HepG2 (cell line): ENCODE results near the gene ZNF524. TPM values are rescaled to one million over a fixed set of nuclear protein-coding genes. Genes with fewer than 3 reads are reported as not detected.

Experiments used
- AKAP8 ChIP-seq: sonication (generic); formaldehyde crosslinking; IDR thresholded peaks from 2 replicates; pipeline ENCODE4 v1.5.1; 2020; ENCODE audit warnings: mild to moderate bottlenecking, missing genetic modification reagents
- BHLHE40 ChIP-seq: IDR thresholded peaks from 2 replicates; pipeline ENCODE4 v1.6.1; 2011; ENCODE audit warnings: low read length, improper control_type of control experiment
- GABPB1 ChIP-seq: IDR thresholded peaks from 2 replicates; pipeline ENCODE4 v1.6.1; 2016; ENCODE audit warnings: mild to moderate bottlenecking, missing genetic modification reagents, moderate library complexity, missing compliant biosample characterization
- GPN1 ChIP-seq: sonication (generic); formaldehyde crosslinking; IDR thresholded peaks from 2 replicates; pipeline ENCODE4 v1.5.1; 2020; ENCODE audit warnings: missing genetic modification reagents, borderline replicate concordance
- HDAC6 ChIP-seq: fragments of 200-600 bp; sonication (generic); IDR thresholded peaks from 2 replicates; pipeline ENCODE4 v1.7.0; 2017; ENCODE audit warnings: mild to moderate bottlenecking, antibody characterized with exemption, low read length, low read depth
- HNF4A ChIP-seq: sonication (generic); formaldehyde crosslinking; IDR thresholded peaks from 2 replicates; pipeline ENCODE4 v1.4.0; 2020; ENCODE audit warnings: missing genetic modification reagents
- KDM5B ChIP-seq: sonication (generic); formaldehyde crosslinking; IDR thresholded peaks from 2 replicates; pipeline ENCODE4 v1.4.0; 2020; ENCODE audit warnings: missing genetic modification reagents, mild to moderate bottlenecking, borderline replicate concordance
- MAFG ChIP-seq: sonication (generic); formaldehyde crosslinking; IDR thresholded peaks from 2 replicates; pipeline ENCODE4 v1.5.1; 2020; ENCODE audit warnings: mild to moderate bottlenecking, missing genetic modification reagents
- MZF1 ChIP-seq: sonication (generic); formaldehyde crosslinking; IDR thresholded peaks from 2 replicates; pipeline ENCODE4 v1.8.1; 2023; ENCODE audit warnings: mild to moderate bottlenecking, missing genetic modification reagents, borderline replicate concordance
- NFE2L1 ChIP-seq: sonication (generic); formaldehyde crosslinking; IDR thresholded peaks from 2 replicates; pipeline ENCODE4 v1.4.0; 2020; ENCODE audit warnings: missing genetic modification reagents, mild to moderate bottlenecking, borderline replicate concordance
- NFIB ChIP-seq: sonication (generic); formaldehyde crosslinking; IDR thresholded peaks from 2 replicates; pipeline ENCODE4 v1.9.0; 2021; ENCODE audit warnings: missing genetic modification reagents, mild to moderate bottlenecking, borderline replicate concordance
- STAT5B ChIP-seq: sonication (generic); formaldehyde crosslinking; IDR thresholded peaks from 2 replicates; pipeline ENCODE4 v1.4.0; 2020; ENCODE audit warnings: missing genetic modification reagents
- ZFP36L2 ChIP-seq: sonication (generic); formaldehyde crosslinking; IDR thresholded peaks from 2 replicates; pipeline ENCODE4 v1.4.0; 2020; ENCODE audit warnings: missing genetic modification reagents
- ZFX ChIP-seq: sonication (generic); formaldehyde crosslinking; IDR thresholded peaks from 2 replicates; pipeline ENCODE4 v1.4.0; 2020; ENCODE audit warnings: mild to moderate bottlenecking, low read depth, missing genetic modification reagents, moderate library complexity
- ZMYM4 ChIP-seq: sonication (generic); formaldehyde crosslinking; IDR thresholded peaks from 2 replicates; pipeline ENCODE4 v1.8.1; 2023; ENCODE audit warnings: mild to moderate bottlenecking, missing genetic modification reagents
- ZNF207 ChIP-seq: fragments of 450-650 bp; IDR thresholded peaks from 2 replicates; pipeline ENCODE4 v1.6.1; 2016; ENCODE audit warnings: antibody characterized with exemption, borderline replicate concordance
- ZNF225 ChIP-seq: sonication (generic); formaldehyde crosslinking; IDR thresholded peaks from 2 replicates; pipeline ENCODE4 v1.4.0; 2020; ENCODE audit warnings: mild to moderate bottlenecking, missing genetic modification reagents
- ZNF256 ChIP-seq: sonication (generic); formaldehyde crosslinking; conservative IDR thresholded peaks from 2 replicates; pipeline ENCODE4 v1.4.0; 2020; ENCODE audit warnings: missing genetic modification reagents
- ZNF296 ChIP-seq: sonication (generic); formaldehyde crosslinking; conservative IDR thresholded peaks from 2 replicates; pipeline ENCODE4 v1.5.0; 2020; ENCODE audit warnings: mild to moderate bottlenecking, missing genetic modification reagents
- ZNF484 ChIP-seq: sonication (generic); formaldehyde crosslinking; IDR thresholded peaks from 2 replicates; pipeline ENCODE4 v1.5.1; 2020; ENCODE audit warnings: mild to moderate bottlenecking, low read depth, missing genetic modification reagents, borderline replicate concordance
- ZNF549 ChIP-seq: sonication (generic); formaldehyde crosslinking; IDR thresholded peaks from 2 replicates; pipeline ENCODE4 v1.5.0; 2020; ENCODE audit warnings: missing genetic modification reagents
- ZNF703 ChIP-seq: sonication (generic); formaldehyde crosslinking; IDR thresholded peaks from 2 replicates; pipeline ENCODE4 v1.5.1; 2020; ENCODE audit warnings: missing genetic modification reagents, mild to moderate bottlenecking, moderate library complexity, borderline replicate concordance
- polyA plus RNA-seq, 8 experiments: library from polyadenylated mRNA; depleted of rRNA in 3 of 8; stranded (reverse) in 7 of 8; unstranded in 1 of 8; fragments of >200 nt; fragmentation: Illumina TruSeq in 4 of 8; extraction: Trizol in 4 of 8; gene quantifications; 2 replicates each; pipeline versions ENCODE4 v1.2.1 to v1.2.3, GENCODE V29; 2011 to 2016; ENCODE audit warnings: low read depth in 4 of 8, missing spikeins in 1 of 8, mixed read lengths in 1 of 8; ENCODE audit not compliant: insufficient read depth in 1 of 8
- total RNA-seq, 5 experiments: library from RNA; depleted of rRNA; stranded (reverse); fragments of >200 nt; fragmentation: Illumina TruSeq; extraction: Trizol; gene quantifications; 2 replicates each; pipeline ENCODE4 v1.2.3, GENCODE V29; 2016; ENCODE audit warnings: low read depth in 1 of 5
- TF ChIP-seq, protein P1 (sequence below): sonication (generic); formaldehyde crosslinking; IDR thresholded peaks from 2 replicates; pipeline ENCODE4 v1.5.0; 2020; ENCODE audit warnings: missing genetic modification reagents
- TF ChIP-seq, protein P2 (sequence below): sonication (generic); formaldehyde crosslinking; IDR thresholded peaks from 2 replicates; pipeline ENCODE4 v1.4.0; 2020; ENCODE audit warnings: missing genetic modification reagents; ENCODE audit errors: not compliant biosample characterization
- TF ChIP-seq, protein P3 (sequence below): sonication (generic); formaldehyde crosslinking; IDR thresholded peaks from 2 replicates; pipeline ENCODE4 v1.8.0; 2022; ENCODE audit warnings: mild to moderate bottlenecking, missing genetic modification reagents
- TF ChIP-seq, protein P4 (sequence below): sonication (generic); formaldehyde crosslinking; conservative IDR thresholded peaks from 2 replicates; pipeline ENCODE4 v1.4.0; 2020; ENCODE audit warnings: missing genetic modification reagents

Gene ZNF524
- total and polyA plus RNA-seq, 2 of the 13 experiments (the other 11 are each of a cell fraction or from before 2014, with no cell fraction given): 3.2 to 4.6 TPM

DNA sequence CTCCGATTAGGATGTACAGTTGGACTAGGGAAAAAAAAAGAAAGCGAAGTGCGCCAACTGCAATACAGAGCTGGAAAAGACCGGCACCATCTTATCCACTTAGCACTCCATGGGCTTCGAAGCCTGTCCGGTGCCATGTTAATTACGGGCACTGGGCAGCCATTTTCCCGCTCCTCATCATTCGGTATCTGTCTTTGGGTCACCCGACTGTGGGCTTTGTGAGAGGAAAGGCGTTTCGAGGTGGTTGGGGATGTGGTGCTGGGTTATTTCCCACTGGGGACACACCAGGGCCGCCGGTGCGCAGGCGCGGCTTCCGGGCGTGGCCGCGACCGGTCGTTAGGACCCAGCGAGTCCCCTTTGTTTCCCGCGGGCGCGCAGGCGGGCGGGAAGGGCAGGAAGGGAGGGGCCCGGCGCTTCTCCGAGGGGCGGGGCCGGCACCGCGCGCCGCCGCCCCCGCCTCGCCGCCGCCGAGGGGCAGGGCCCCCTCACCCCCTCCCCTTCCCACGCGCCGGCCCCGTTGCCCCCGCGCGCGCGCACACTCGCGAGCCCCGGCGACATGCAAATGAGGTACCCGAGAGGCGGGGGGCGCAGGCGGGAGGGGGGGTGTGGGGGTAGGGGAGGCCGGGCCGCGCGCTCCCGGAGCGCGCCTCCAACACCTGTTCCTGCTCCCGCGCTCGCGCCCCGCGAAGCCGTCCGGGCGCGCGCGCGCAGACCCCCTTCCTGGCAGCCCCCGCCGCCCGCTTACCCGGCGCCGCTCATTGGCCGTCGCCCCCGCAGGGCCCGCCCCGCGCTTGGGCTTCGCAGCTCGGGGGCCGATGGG, at the start of gene ZNF524 (continued):
- TF ChIP-seq, protein P1, sequence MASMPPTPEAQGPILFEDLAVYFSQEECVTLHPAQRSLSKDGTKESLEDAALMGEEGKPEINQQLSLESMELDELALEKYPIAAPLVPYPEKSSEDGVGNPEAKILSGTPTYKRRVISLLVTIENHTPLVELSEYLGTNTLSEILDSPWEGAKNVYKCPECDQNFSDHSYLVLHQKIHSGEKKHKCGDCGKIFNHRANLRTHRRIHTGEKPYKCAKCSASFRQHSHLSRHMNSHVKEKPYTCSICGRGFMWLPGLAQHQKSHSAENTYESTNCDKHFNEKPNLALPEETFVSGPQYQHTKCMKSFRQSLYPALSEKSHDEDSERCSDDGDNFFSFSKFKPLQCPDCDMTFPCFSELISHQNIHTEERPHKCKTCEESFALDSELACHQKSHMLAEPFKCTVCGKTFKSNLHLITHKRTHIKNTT (CRISPR knock-in tag): no peak
- TF ChIP-seq ZFP36L2 (CRISPR knock-in tag): no peak
- TF ChIP-seq GPN1 (CRISPR knock-in tag): no peak
- TF ChIP-seq AKAP8: no peak
- no peak for TF ChIP-seq MZF1 (CRISPR knock-in tag)
- TF ChIP-seq, protein P2, sequence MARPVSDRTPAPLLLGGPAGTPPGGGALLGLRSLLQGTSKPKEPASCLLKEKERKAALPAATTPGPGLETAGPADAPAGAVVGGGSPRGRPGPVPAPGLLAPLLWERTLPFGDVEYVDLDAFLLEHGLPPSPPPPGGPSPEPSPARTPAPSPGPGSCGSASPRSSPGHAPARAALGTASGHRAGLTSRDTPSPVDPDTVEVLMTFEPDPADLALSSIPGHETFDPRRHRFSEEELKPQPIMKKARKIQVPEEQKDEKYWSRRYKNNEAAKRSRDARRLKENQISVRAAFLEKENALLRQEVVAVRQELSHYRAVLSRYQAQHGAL: no peak
- no peak for TF ChIP-seq NFIB
- no peak for TF ChIP-seq BHLHE40
- no peak for TF ChIP-seq ZNF256
- no peak for TF ChIP-seq MAFG (CRISPR knock-in tag)
- TF ChIP-seq ZNF225: no peak
- no peak for TF ChIP-seq ZNF549 (CRISPR knock-in tag)
- TF ChIP-seq, protein P3, sequence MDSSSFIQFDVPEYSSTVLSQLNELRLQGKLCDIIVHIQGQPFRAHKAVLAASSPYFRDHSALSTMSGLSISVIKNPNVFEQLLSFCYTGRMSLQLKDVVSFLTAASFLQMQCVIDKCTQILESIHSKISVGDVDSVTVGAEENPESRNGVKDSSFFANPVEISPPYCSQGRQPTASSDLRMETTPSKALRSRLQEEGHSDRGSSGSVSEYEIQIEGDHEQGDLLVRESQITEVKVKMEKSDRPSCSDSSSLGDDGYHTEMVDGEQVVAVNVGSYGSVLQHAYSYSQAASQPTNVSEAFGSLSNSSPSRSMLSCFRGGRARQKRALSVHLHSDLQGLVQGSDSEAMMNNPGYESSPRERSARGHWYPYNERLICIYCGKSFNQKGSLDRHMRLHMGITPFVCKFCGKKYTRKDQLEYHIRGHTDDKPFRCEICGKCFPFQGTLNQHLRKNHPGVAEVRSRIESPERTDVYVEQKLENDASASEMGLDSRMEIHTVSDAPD (CRISPR knock-in tag): no peak
- no peak for TF ChIP-seq STAT5B (CRISPR knock-in tag)
- TF ChIP-seq ZMYM4 (CRISPR knock-in tag): peak; percentile 59; the same call in 1 of the 2 replicates
- TF ChIP-seq HDAC6: no peak
- no peak for TF ChIP-seq HNF4A (CRISPR knock-in tag)
- TF ChIP-seq ZNF703: no peak; the same call in 1 of the 2 replicates
- TF ChIP-seq NFE2L1 (CRISPR knock-in tag): no peak
- no peak; the same call in 1 of the 2 replicates for TF ChIP-seq KDM5B (CRISPR knock-in tag)
- TF ChIP-seq ZNF207: no peak
- TF ChIP-seq ZNF296 (CRISPR knock-in tag): no peak
- peak; percentile 29 for TF ChIP-seq GABPB1 (CRISPR knock-in tag)
- 0 out of 2 replicates have a peak, but pooled peaks have one; percentile 1 for TF ChIP-seq ZFX (CRISPR knock-in tag)
- TF ChIP-seq, protein P4, sequence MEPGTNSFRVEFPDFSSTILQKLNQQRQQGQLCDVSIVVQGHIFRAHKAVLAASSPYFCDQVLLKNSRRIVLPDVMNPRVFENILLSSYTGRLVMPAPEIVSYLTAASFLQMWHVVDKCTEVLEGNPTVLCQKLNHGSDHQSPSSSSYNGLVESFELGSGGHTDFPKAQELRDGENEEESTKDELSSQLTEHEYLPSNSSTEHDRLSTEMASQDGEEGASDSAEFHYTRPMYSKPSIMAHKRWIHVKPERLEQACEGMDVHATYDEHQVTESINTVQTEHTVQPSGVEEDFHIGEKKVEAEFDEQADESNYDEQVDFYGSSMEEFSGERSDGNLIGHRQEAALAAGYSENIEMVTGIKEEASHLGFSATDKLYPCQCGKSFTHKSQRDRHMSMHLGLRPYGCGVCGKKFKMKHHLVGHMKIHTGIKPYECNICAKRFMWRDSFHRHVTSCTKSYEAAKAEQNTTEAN (CRISPR knock-in tag): no peak; the same call in 1 of the 2 replicates
- no peak for TF ChIP-seq ZNF484
